Right cardiac atrium (tissue), 5 donors: ENCODE data around the gene GPLD1. TPM values are rescaled to one million over a fixed set of nuclear protein-coding genes. Genes with fewer than 3 reads are reported as not detected.

Experiments used
- polyA plus RNA-seq: library from polyadenylated mRNA; stranded (reverse); fragments of 200-250 nt; gene quantifications from one replicate; pipeline ENCODE4 v1.2.3, GENCODE V29; 2013
- total RNA-seq, 4 donors: library from RNA; stranded (reverse); fragmentation: NEBNext Ultra II Directional; extraction: Animal tissue kit (Norgen Biotek cat#: 25700); gene quantifications; one replicate each; pipeline ENCODE4 v1.2.1, GENCODE V29; 2021
- donor health status: healthy with polysubstance abuse.
- donor health status: DM: no; HTN: yes; CAD: no.
- donor health status: DM: no; HTN: no; CAD: no.
- donor health status: DM: no; HTN: yes; CAD: no; lungs with severe emphysema.
- donor health status: DM: yes; HTN: yes; CAD: no.

Gene GPLD1
- total and polyA plus RNA-seq, 5 donors: 0.52 to 1.6 (median 1.1) TPM

Other genes starting within 250 kb of the GPLD1 start
- gene DCDC2, start 131.5 kb downstream of the GPLD1 start, total RNA-seq: not detected
- gene DCDC2, start 131.5 kb downstream of the GPLD1 start, polyA plus RNA-seq: not detected
- 10 to 100 TPM; 37.5 to 45.3 (median 39.8) TPM for gene MRS2, start 86.6 kb downstream of the GPLD1 start, total RNA-seq
- 30.3 TPM for gene MRS2, start 86.6 kb downstream of the GPLD1 start, polyA plus RNA-seq
- 10 to 100 TPM; 10.9 to 16.5 (median 14.9) TPM for gene ALDH5A1, start 5.4 kb upstream of the GPLD1 start, total RNA-seq
- 7.7 TPM for gene ALDH5A1, start 5.4 kb upstream of the GPLD1 start, polyA plus RNA-seq
- under 1 TPM; 0.06 to 0.20 (median 0.10) TPM for gene KIAA0319, start 156.6 kb upstream of the GPLD1 start, total RNA-seq
- gene KIAA0319, start 156.6 kb upstream of the GPLD1 start, polyA plus RNA-seq: not detected
- 10 to 100 TPM; 42.4 to 45.4 (median 44.2) TPM for gene TDP2, start 177.3 kb upstream of the GPLD1 start, total RNA-seq
- 30.2 TPM for gene TDP2, start 177.3 kb upstream of the GPLD1 start, polyA plus RNA-seq
- gene ACOT13, start 177.5 kb upstream of the GPLD1 start, total RNA-seq: 10 to 100 TPM; 63.7 to 92.1 (median 77.6) TPM
- gene ACOT13, start 177.5 kb upstream of the GPLD1 start, polyA plus RNA-seq: 87.4 TPM
- gene C6orf62, start 229.6 kb upstream of the GPLD1 start, total RNA-seq: 10 to 100 TPM; 52.2 to 66.5 (median 56.4) TPM
- 31.9 TPM for gene C6orf62, start 229.6 kb upstream of the GPLD1 start, polyA plus RNA-seq